Lung (tissue), 12 donors: ENCODE measurements around the gene EPB41L4A. TPM values are rescaled to one million over a fixed set of nuclear protein-coding genes. Genes with fewer than 3 reads are reported as not detected.

Experiments
- ATAC-seq: fragments of 200-7000 bp; cut with Tn5 transposase; one replicate; pipeline ENCODE4 v1.9.1; 2020; ENCODE audit warnings: moderate number of reproducible peaks; ENCODE audit not compliant: insufficient read depth, low FRiP score
- DNase-seq, 3 donors: peaks; one replicate each; pipeline ENCODE4 v3.0.0-alpha.2; 2013 to 2017
- H3K27ac ChIP-seq, 2 donors: one replicate each; pipeline ENCODE4 v1.5.1; 2013; ENCODE audit warnings: mild to moderate bottlenecking in 2 of 2, moderate library complexity in 2 of 2, control low read depth in 1 of 2, inconsistent platforms in 1 of 2, low read depth in 1 of 2, low read length in 1 of 2
- H3K27me3 ChIP-seq, 3 donors: one replicate each; pipeline ENCODE4 v1.5.1; 2013; ENCODE audit warnings: low read length in 2 of 3; ENCODE audit not compliant: control insufficient read depth in 3 of 3, insufficient read depth in 3 of 3
- H3K36me3 ChIP-seq, 4 donors: one replicate each; pipeline ENCODE4 v1.5.1; 2013; ENCODE audit warnings: low read length in 4 of 4, mild to moderate bottlenecking in 1 of 4, moderate library complexity in 1 of 4; ENCODE audit not compliant: control insufficient read depth in 4 of 4, insufficient read depth in 4 of 4
- H3K4me1 ChIP-seq, 5 donors: one replicate each; pipeline ENCODE4 v1.5.1; 2013; ENCODE audit warnings: low read length in 5 of 5, mild to moderate bottlenecking in 2 of 5, moderate library complexity in 1 of 5; ENCODE audit not compliant: control insufficient read depth in 5 of 5, insufficient read depth in 5 of 5
- H3K4me3 ChIP-seq: one replicate; pipeline ENCODE4 v1.5.1; 2013; ENCODE audit warnings: mild to moderate bottlenecking, control low read depth, moderate library complexity
- H3K9ac ChIP-seq, 2 donors: one replicate each; pipeline ENCODE4 v1.5.1; 2013; ENCODE audit warnings: low read length in 2 of 2, control low read depth in 1 of 2; ENCODE audit not compliant: insufficient read depth in 1 of 2
- H3K9me3 ChIP-seq, 4 donors: one replicate each; pipeline ENCODE4 v1.5.1; 2013; ENCODE audit warnings: low read length in 3 of 4, mild to moderate bottlenecking in 1 of 4, moderate library complexity in 1 of 4; ENCODE audit not compliant: control insufficient read depth in 4 of 4, insufficient read depth in 3 of 4
- WGBS, 2 donors: extraction: QIAGEN DNeasy Blood & Tissue Kit; methylation state at CpG; one replicate each; pipeline ENCODE4 v1.1.7; 2013; 5-methylcytosine and 5-hydroxymethylcytosine counted together
- polyA plus RNA-seq, 2 donors: library from polyadenylated mRNA; stranded (reverse); fragments of 200-250 nt; gene quantifications; one replicate each; pipeline ENCODE4 v1.2.1, GENCODE V29; 2013
- total RNA-seq, 2 donors: library from RNA; depleted of rRNA in 1 of 2; stranded (reverse); fragments of >200 nt in 1 of 2; gene quantifications; one replicate each; pipeline ENCODE4 v1.2.1, GENCODE V29; 2014 to 2021
- TF ChIP-seq, protein P1 (sequence below): IDR thresholded peaks from 2 replicates; pipeline ENCODE4 v1.5.1; 2012; ENCODE audit warnings: mild to moderate bottlenecking; ENCODE audit errors: control extremely low read depth, extremely low read depth
- donor health status: control.
- donor health status: control.
- donor health status: Bipolar disorder and iron deficiency.
- donor health status: healthy.
- donor health status: DM: yes; HTN: yes; CAD: no.

Gene EPB41L4A
- total and polyA plus RNA-seq, 4 donors, result 4.6 to 44.5 (median 14.9) TPM

DNA sequence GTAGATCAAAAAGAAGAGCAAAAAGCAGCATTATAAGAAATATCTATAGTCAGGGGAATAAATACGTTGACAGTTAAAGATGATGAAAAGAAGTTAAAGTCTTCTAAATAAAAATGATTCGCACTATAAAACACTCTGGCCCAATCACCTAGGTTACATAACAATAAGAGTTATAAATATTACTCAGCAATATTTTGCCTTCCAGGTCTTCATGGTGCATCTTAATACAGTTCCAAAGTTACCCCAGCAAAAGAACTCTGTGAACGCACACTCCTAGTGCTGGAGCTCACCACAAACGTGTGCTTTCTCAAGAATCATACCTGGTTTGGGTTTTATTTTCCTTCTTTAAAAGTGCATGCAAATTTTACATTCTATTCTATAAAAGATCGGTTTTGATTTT is 44.7 kb downstream of the EPB41L4A start:
- WGBS, 2 donors, result 86 to 91% methylated on average over 5 of the region's 5 CpGs
- Histone ChIP-seq H3K4me1 (peaks cover 0 to 32% (median 3%) of the 10 kb centered on the region in 5 donors), H3K36me3 (peaks cover 0 to 3% (median 0%) of the 10 kb centered on the region in 4 donors), H3K27me3 (no peaks in the 10 kb centered on the region), H3K9me3 (no peaks in the 10 kb centered on the region), H3K27ac (no peak overlapping the region), H3K4me3 (no peak overlapping the region), H3K9ac (no peak overlapping the region)
- ATAC-seq, result no peak
- TF ChIP-seq, protein P1, sequence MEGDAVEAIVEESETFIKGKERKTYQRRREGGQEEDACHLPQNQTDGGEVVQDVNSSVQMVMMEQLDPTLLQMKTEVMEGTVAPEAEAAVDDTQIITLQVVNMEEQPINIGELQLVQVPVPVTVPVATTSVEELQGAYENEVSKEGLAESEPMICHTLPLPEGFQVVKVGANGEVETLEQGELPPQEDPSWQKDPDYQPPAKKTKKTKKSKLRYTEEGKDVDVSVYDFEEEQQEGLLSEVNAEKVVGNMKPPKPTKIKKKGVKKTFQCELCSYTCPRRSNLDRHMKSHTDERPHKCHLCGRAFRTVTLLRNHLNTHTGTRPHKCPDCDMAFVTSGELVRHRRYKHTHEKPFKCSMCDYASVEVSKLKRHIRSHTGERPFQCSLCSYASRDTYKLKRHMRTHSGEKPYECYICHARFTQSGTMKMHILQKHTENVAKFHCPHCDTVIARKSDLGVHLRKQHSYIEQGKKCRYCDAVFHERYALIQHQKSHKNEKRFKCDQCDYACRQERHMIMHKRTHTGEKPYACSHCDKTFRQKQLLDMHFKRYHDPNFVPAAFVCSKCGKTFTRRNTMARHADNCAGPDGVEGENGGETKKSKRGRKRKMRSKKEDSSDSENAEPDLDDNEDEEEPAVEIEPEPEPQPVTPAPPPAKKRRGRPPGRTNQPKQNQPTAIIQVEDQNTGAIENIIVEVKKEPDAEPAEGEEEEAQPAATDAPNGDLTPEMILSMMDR, result no peak
- DNase-seq, result no peak

DNA sequence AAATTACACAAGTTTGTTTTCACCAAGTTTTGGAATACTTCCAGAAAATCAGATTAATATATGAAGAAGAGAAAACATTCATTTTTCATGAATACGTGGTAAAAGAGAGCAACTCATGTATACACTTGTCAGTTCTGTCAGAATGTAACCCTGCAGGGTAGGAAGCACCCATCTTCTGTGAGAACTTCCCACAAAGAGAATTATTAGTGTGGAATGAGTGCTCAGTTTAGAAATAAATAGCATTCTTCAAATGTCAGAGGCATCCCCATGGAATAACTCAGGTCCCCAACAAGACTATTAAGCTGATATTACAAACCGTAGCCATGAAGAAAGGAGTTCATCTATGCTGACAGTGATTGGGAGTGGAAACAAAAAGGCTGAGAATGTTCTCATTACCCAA is 45.2 kb downstream of the EPB41L4A start:
- ATAC-seq, result no peak
- H3K4me3 ChIP-seq, result no peak overlapping the region
- TF ChIP-seq, protein P1, result no peak
- H3K4me1 ChIP-seq, result peaks cover 0 to 32% (median 2%) of the 10 kb centered on the region in 5 donors
- H3K9me3 ChIP-seq, result no peaks in the 10 kb centered on the region
- WGBS, 2 donors, result 75 to 84% methylated on average over 2 of the region's 2 CpGs
- no peak overlapping the region for H3K27ac ChIP-seq
- peaks cover 0 to 3% (median 0%) of the 10 kb centered on the region in 4 donors for H3K36me3 ChIP-seq
- no peak overlapping the region for H3K9ac ChIP-seq
- H3K27me3 ChIP-seq, result no peaks in the 10 kb centered on the region
- no peak for DNase-seq

DNA sequence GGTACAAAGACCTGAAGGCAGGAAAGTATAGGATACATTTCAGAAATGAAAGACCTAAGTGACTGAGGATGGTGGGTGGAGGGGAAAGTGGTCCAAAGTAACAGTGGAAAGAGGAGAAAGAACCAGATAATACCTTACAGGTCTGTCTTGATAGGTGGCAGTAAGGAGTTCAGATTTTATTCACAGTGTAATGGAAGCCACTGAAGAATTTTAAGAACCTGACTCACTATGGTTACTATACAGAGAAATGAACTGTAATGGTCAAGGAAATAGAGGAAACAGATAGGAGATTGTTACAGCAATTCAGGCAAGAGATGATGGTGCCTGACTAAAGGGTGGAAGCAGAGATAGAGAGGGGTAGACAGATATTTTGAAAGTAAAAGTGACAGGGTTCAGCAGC is 46.5 kb downstream of the EPB41L4A start:
- no peak overlapping the region for H3K27ac ChIP-seq
- no peak overlapping the region for H3K9ac ChIP-seq
- H3K9me3 ChIP-seq, result no peaks in the 10 kb centered on the region
- no peaks in the 10 kb centered on the region for H3K27me3 ChIP-seq
- DNase-seq (no peak), ATAC-seq (no peak)
- H3K4me3 ChIP-seq, result no peak overlapping the region
- peaks cover 0 to 3% (median 0%) of the 10 kb centered on the region in 4 donors for H3K36me3 ChIP-seq
- H3K4me1 ChIP-seq, result peaks cover 0 to 33% (median 2%) of the 10 kb centered on the region in 5 donors
- TF ChIP-seq, protein P1, result no peak

DNA sequence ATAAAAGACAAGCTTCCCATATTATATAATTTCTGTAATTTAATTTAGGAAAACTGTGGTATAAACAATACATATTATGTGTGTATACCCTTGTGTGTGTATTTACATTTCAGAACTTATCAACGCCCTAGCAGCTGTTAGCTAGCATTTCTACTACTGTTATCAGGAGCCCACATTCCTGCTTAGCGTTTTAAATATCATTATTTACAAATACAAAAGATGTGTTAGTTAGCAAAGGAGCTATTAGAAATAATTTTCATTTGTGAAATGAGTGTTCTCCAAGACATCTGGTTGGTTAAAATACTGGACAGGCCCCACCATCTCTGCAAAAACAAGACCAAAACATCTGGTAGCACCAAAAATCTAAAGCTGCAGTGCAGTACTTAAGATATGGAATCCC is 48.0 kb downstream of the EPB41L4A start:
- TF ChIP-seq, protein P1, result no peak
- DNase-seq (peak in 2 of 3 donors; percentile 15 to 39), ATAC-seq (no peak)
- Histone ChIP-seq H3K36me3 (no peaks in the 10 kb centered on the region), H3K4me1 (peaks cover 0 to 28% (median 2%) of the 10 kb centered on the region in 5 donors), H3K27ac (peak overlapping the region in 1 of 2 donors; percentile 56), H3K9me3 (no peaks in the 10 kb centered on the region), H3K9ac (no peak overlapping the region), H3K27me3 (no peaks in the 10 kb centered on the region), H3K4me3 (no peak overlapping the region)
- WGBS, 2 donors, result 53 to 77% methylated on average over 2 of the region's 2 CpGs
